GM19438 (cell line): Measurements from ENCODE around the gene TTR.

Experiments
- ATAC-seq: cut with Tn5 transposase; IDR thresholded peaks from one replicate; pipeline ENCODE4 v1.9.1; 2021; ENCODE audit warnings: low read depth; ENCODE audit not compliant: unreplicated experiment

Gene TTR

DNA sequence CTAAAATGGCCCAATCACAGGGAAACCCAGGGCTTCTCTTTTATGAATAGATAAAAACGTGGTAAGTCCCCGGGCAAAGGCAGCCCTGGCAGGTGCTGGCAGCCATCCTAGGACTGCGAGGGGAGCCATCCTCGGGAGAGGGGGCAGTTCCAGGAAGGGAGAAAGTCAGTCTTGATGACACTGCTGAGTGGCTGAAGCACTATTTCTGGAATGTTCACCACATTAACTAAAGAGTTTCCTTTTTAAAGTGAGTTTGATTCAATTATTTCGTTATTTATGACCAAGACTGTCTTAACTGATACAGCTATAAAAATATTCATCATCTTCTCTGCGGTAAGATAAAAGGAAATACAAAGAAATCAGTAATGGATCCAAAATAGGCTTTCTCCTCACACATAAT, 20.4 kb downstream of the TTR start:
- ATAC-seq, result no peak

DNA sequence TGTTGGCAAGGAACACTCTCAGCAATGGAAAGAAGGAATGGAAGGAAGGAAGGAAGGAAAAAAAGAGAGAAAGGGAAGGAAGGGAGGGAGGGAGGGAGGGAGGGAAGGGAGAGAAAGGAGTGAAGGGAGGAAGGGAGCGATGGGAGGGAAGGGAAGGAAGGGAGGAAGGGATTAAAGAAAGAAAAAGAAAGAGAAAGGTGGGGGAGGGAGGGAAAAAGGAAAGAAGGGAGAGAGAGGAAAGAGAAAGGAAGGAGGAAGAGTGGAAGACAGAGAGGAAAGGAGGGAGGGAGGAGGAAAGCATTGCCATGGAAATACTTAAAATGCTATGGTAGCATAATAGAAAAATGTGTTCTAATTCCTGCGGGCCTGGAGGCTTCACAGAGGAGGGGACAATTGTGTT, 22.4 kb downstream of the TTR start:
- no peak for ATAC-seq

DNA sequence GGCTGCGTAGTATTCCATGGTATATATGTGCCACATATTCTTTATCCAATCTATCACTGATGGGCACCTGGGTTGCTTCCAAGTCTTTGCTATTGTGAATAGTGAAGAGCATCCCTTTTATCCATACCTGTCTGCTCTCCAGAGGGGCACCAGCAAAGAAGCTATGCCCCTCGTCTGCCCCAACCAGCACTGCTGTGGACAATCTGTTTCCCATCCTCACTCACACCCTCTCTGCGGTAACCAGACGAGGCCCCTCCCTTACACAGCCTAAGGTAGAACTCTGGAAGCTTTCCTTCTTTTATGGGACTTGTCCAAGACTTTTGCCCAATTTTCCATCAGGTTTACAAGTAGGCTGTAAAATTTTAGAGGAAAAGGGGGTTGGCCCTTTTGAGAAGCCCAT, 24.9 kb downstream of the TTR start:
- no peak for ATAC-seq

- ATAC-seq, result no peak
Observed at GRCh38 chr18:31617031-31617717, 25.5 kb downstream of the TTR start.

DNA sequence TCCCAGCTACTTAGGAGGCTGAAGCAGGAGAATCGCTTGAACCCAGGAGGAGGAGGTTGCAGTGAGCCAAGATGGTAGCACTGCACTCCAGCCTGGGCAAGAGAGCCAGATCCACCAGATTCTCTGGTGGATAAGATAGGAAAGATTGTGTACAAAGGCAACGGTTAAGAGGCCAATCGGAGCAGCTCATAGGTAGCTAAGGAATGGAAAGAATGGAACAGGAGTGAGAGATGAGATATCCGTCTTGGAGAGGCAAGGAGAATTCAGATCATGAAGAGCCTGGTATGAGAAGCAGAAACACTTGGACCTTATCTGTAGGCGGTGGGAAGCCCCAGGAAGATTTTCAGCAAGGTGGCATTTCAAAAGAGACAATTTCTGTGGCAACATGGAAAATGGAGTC, 27.1 kb downstream of the TTR start:
- ATAC-seq, result no peak

DNA sequence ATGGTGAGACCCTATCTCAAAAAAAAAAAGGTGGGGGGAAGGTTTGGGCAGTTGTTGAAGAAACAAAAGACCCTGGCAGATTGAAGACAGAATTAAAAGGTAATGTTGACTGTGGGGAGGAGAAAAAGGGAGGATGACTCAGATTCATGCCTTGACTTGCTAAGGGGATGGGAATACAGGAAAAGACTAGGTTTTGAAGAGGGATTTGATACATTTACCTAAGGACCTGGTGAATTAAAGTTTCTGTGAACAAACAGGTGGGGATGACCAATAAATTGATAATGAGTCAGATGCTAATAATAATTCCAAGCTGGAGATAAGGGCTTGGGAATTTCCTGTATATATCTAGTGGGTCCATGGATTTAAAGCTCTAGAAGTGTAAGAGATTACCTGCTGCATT, 27.6 kb downstream of the TTR start:
- ATAC-seq, result no peak

GRCh38 chr18:31624892-31625640, 33.4 kb downstream of the TTR start:
- no peak for ATAC-seq

DNA sequence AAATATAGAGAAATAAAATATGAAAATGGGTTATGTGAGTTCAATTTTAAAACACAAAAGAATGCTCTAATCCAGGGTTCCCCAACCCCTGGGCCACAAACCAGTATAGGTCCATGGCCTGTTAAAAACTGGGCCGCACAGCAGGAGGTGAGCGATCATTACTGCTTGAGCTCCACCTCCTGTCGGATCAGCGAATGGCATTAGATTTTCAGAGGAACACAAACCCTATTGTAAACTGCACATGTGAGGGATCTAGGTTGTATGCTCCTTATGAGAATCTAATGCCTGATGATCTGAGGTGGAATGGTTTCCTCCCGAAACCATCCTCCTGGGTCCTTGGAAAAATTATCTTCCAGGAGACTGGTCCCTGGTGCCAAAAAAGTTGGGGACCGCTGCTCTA, 34.7 kb downstream of the TTR start:
- ATAC-seq, result no peak

- ATAC-seq, result no peak
Observed at GRCh38 chr18:31630549-31630948, 38.9 kb downstream of the TTR start.

GRCh38 chr18:31631526-31631925, 39.8 kb downstream of the TTR start:
- ATAC-seq, result no peak

GRCh38 chr18:31632356-31632755, 40.7 kb downstream of the TTR start:
- no peak for ATAC-seq

GRCh38 chr18:31633392-31634330, 42.0 kb downstream of the TTR start:
- peak; percentile 21 for ATAC-seq

DNA sequence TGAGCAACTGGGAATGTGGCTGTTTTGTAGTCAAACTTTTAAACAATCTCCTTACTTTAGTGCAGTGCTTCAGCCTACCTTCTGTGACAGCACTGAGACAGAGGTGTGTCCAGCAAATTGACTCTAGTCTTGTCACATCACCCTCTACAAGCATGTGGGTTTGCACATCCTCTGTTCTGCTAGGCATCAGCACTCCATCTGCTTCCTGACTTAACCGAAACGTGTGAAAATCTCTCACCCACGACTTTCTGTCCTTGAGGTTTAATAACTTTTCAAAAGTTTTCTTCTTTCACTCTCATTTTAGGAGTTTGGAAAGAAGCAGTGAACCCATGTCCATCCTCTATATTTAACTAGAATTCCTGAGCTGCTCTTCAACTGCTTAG, 42.6 kb downstream of the TTR start:
- ATAC-seq, result peak; percentile 94

- no peak for ATAC-seq
Observed at GRCh38 chr18:31636387-31636786, 44.7 kb downstream of the TTR start.

GRCh38 chr18:31637445-31637844, 45.8 kb downstream of the TTR start:
- ATAC-seq, result no peak

GRCh38 chr18:31643003-31643402, 51.3 kb downstream of the TTR start:
- no peak for ATAC-seq

- ATAC-seq, result no peak
Observed at GRCh38 chr18:31645411-31645810, 53.7 kb downstream of the TTR start.

GRCh38 chr18:31646332-31647126, 54.9 kb downstream of the TTR start:
- ATAC-seq, result no peak

DNA sequence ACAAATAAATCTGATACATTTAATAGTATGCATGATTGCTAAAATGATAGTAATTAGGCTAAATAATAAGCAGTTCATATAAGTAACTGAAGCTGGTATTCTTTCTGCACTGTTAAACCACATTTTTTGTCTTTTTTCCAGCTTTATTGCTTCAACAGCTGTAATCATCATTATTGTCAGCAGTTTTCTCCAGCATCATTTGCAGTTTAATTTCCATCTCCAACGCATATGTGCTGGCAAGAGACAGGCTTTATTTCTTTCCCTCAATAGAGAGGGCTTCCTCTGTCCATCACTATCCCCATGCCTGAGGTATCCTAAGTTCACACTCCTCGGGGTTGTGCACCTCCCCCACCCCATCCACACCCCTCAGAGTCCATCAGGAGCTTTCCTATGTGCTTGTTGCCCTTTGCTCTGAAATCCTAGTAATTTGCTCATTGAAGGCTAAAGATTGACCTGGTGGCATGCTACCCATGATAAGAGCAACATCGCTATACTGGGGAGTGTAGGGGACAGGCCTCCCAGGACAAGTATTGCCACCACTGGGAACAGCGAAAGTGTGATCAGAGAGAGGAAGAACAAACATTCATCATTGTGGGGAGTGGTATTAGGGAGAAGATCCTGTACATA, 55.6 kb downstream of the TTR start:
- no peak for ATAC-seq
